Stimulated activated CD4-positive, alpha-beta T cell treated with anti-CD3 and anti-CD28 coated beads, Interleukin-4, amount 100 ng/mL, for 1 hour (primary cell): ENCODE measurements around the gene MAPK13.
A peak's percentile ranks its signal among the peaks of the same experiment; 100 is the strongest.
"Not testable (repeated sequence)": the region's sequence is repeated elsewhere in the genome, so short reads cannot be mapped to it uniquely, and the experiment has no call there.

Experiments
- DNase-seq: peaks from one replicate; pipeline ENCODE4 v3.0.0-alpha.2; 2020

The MAPK13 gene

GRCh38 chr6:36128793-36129192, 1.5 kb upstream of the MAPK13 start:
- no peak for DNase-seq

GRCh38 chr6:36129334-36129733, 979 bp upstream of the MAPK13 start:
- DNase-seq, result not testable (repeated sequence)

GRCh38 chr6:36130667-36131510, 576 bp downstream of the MAPK13 start:
- peak; percentile 75 for DNase-seq

- peak; percentile 42 for DNase-seq
Observed at GRCh38 chr6:36131511-36132245, 1.4 kb downstream of the MAPK13 start.

GRCh38 chr6:36132246-36132895, 2.1 kb downstream of the MAPK13 start:
- no peak for DNase-seq

GRCh38 chr6:36133148-36133547, 2.8 kb downstream of the MAPK13 start:
- no peak for DNase-seq

- no peak for DNase-seq
Observed at GRCh38 chr6:36133912-36134311, 3.6 kb downstream of the MAPK13 start.

GRCh38 chr6:36135053-36135731, 4.9 kb downstream of the MAPK13 start:
- no peak for DNase-seq

- no peak for DNase-seq
Observed at GRCh38 chr6:36136034-36136433, 5.7 kb downstream of the MAPK13 start.

- DNase-seq, result no peak
Observed at GRCh38 chr6:36136551-36136950, 6.2 kb downstream of the MAPK13 start.

GRCh38 chr6:36138667-36139066, 8.4 kb downstream of the MAPK13 start:
- no peak for DNase-seq

GRCh38 chr6:36139431-36139830, 9.1 kb downstream of the MAPK13 start:
- DNase-seq, result no peak

- DNase-seq, result no peak
Observed at GRCh38 chr6:36139991-36140710, 9.8 kb downstream of the MAPK13 start.

GRCh38 chr6:36141091-36141490, 10.8 kb downstream of the MAPK13 start:
- no peak for DNase-seq

GRCh38 chr6:36141961-36142360, 11.6 kb downstream of the MAPK13 start:
- no peak for DNase-seq

GRCh38 chr6:36142971-36143838, 12.9 kb downstream of the MAPK13 start:
- no peak for DNase-seq

GRCh38 chr6:36145495-36145894, 15.2 kb downstream of the MAPK13 start:
- no peak for DNase-seq

GRCh38 chr6:36147294-36147693, 17.0 kb downstream of the MAPK13 start:
- no peak for DNase-seq

- no peak for DNase-seq
Observed at GRCh38 chr6:36149476-36149875, 19.2 kb downstream of the MAPK13 start.

- DNase-seq, result no peak
Observed at GRCh38 chr6:36150283-36150682, 20.0 kb downstream of the MAPK13 start.

- no peak for DNase-seq
Observed at GRCh38 chr6:36154286-36154685, 24.0 kb downstream of the MAPK13 start.
